Naive B cell (primary cell): ENCODE results near the gene SCTR. TPM values are rescaled to one million over a fixed set of nuclear protein-coding genes. Genes with fewer than 3 reads are reported as not detected.
A peak's percentile ranks its signal among the peaks of the same experiment; 100 is the strongest.

Source experiments
- ATAC-seq, 2 donors: fragments of 150-1000 bp; cut with Tn5 transposase; 2 replicates each; pipeline ENCODE4 v1.10.0; 2021; ENCODE audit warnings: low read depth in 2 of 2, mild to moderate bottlenecking in 2 of 2, moderate library complexity in 2 of 2
- DNase-seq: peaks from one replicate; pipeline ENCODE4 v3.0.0; 2022
- H3K27ac Mint-ChIP-seq, 6 donors: one replicate each; pipeline ENCODE4 v1.8.0; 2020 to 2022; ENCODE audit warnings: mild to moderate bottlenecking in 6 of 6, mixed read lengths in 6 of 6, moderate library complexity in 5 of 6, inconsistent platforms in 2 of 6
- H3K27me3 Mint-ChIP-seq, 3 donors: one replicate each; pipeline ENCODE4 v1.8.0; 2021 to 2022; ENCODE audit warnings: mixed read lengths in 3 of 3, mild to moderate bottlenecking in 1 of 3
- H3K36me3 Mint-ChIP-seq, 2 donors: one replicate each; pipeline ENCODE4 v1.8.0; 2020 to 2022; ENCODE audit warnings: mixed read lengths in 2 of 2, inconsistent platforms in 1 of 2, mild to moderate bottlenecking in 1 of 2
- H3K4me1 Mint-ChIP-seq, 3 donors: one replicate each; pipeline ENCODE4 v1.8.0; 2020 to 2022; ENCODE audit warnings: mixed read lengths in 3 of 3, inconsistent platforms in 1 of 3, mild to moderate bottlenecking in 1 of 3, moderate library complexity in 1 of 3
- H3K4me3 Mint-ChIP-seq, 8 donors: one replicate each; pipeline ENCODE4 v1.8.0; 2020 to 2022; ENCODE audit warnings: mild to moderate bottlenecking in 8 of 8, mixed read lengths in 8 of 8, moderate library complexity in 8 of 8, inconsistent platforms in 2 of 8
- H3K9me3 Mint-ChIP-seq, 7 donors: one replicate each; pipeline ENCODE4 v1.8.0; 2020 to 2022; ENCODE audit warnings: mixed read lengths in 7 of 7, mild to moderate bottlenecking in 5 of 7, inconsistent platforms in 2 of 7, moderate library complexity in 1 of 7
- polyA plus RNA-seq, 6 donors: library from polyadenylated mRNA; unstranded; fragments of 300-500 nt; fragmentation: Illumina TruSeq; gene quantifications; one replicate each; pipeline ENCODE4 v1.2.3, GENCODE V29; 2021; ENCODE audit warnings: low read depth in 6 of 6

SCTR gene
- polyA plus RNA-seq, 6 donors from 2014 or later, result not detected

- DNase-seq (no peak), ATAC-seq (no peak)
- Mint-ChIP-seq H3K4me3 (no peak overlapping the region), H3K4me1 (no peaks in the 10 kb centered on the region), H3K27me3 (peaks cover 39 to 69% (median 59%) of the 10 kb centered on the region in 3 donors), H3K36me3 (peaks cover 0 to 7% of the 10 kb centered on the region in 2 donors), H3K27ac (no peak overlapping the region), H3K9me3 (peaks cover 0 to 3% (median 0%) of the 10 kb centered on the region in 7 donors)
These were observed 3.4 kb downstream of the SCTR start for GRCh38 chr2:119520696-119521432.

DNA sequence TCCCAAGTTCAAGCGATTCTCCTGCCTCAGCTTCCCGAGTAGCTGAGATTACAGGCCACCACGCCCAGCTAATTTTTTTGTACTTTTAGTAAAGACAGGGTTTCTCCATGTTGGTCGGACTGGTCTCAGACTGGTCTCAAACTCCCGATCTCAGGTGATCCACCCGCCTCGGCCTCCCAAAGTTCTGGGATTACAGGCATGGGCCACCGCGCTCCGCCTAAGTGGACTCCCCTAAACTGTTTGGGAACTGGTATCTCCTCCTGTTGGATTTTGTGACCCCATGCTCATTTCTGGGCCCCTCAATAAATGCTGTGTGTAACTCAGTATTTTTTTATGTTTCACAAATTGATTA, 5.2 kb downstream of the SCTR start:
- DNase-seq, result no peak
- no peaks in the 10 kb centered on the region for H3K36me3 Mint-ChIP-seq
- H3K4me3 Mint-ChIP-seq, result no peak overlapping the region
- H3K27ac Mint-ChIP-seq, result no peak overlapping the region
- H3K9me3 Mint-ChIP-seq, result peaks cover 0 to 3% (median 0%) of the 10 kb centered on the region in 7 donors
- H3K27me3 Mint-ChIP-seq, result peaks cover 47 to 72% (median 53%) of the 10 kb centered on the region in 3 donors
- no peak for ATAC-seq
- no peaks in the 10 kb centered on the region for H3K4me1 Mint-ChIP-seq

DNA sequence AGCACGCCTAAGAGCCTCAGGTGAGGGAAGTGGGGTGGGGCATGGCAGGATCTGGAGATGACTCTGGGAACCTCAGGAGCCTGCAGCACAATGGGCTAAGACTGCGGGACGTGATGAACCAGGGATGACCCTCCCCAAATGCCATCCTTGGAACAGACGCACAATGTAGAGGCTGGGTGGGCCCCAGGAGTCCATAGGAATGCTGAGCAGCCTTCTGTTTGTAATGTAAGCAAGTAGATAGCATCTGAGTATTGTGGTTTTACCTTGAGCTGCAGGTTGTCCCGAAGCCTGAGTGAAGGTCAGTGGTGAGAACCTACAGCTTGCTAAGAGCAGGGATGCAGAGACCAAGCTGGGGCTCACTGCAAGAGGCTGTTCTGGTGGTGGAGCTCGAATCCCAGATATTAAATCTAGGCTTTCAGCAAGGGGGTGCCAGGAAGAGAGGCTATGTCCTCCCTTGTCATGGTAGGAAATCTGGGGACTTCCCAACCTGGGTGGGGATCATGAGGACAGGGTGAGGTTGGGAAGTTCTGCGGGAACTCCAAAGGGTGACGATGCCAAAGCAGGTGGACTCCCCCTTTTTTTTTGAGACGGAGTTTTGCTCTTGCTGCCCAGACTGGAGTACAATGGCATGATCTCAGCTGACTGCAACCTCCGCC, 5.8 kb downstream of the SCTR start:
- DNase-seq, result no peak
- Mint-ChIP-seq H3K4me1 (no peaks in the 10 kb centered on the region), H3K36me3 (no peaks in the 10 kb centered on the region), H3K27me3 (peaks cover 43 to 69% (median 50%) of the 10 kb centered on the region in 3 donors), H3K27ac (peak overlapping the region in 1 of 6 donors; percentile 48), H3K4me3 (peak overlapping the region in 2 of 8 donors; percentile 18 to 35), H3K9me3 (peaks cover 0 to 3% (median 0%) of the 10 kb centered on the region in 7 donors)
- ATAC-seq, result no peak

DNA sequence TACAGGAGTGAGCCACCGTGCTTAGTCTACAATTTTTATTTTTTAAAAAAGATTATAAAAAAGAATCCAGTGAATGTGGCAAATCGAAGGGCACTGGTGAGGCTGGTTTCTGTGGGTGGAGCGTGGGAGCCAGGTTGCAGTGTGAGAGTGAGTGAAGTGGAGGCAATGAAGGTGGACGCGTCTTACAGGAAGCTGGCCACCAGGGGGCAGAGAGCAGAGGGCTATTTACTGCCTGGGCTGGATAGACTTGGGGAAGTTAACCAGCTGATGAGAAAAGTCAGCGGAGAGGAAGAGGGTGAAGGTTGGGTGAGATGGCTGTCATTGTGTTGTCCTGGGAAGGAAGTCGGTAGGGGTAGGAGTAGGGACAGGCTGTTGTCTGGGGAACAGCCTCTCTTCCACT, 6.8 kb downstream of the SCTR start:
- no peak for DNase-seq
- H3K9me3 Mint-ChIP-seq, result peaks cover 0 to 3% (median 0%) of the 10 kb centered on the region in 7 donors
- H3K4me1 Mint-ChIP-seq, result no peaks in the 10 kb centered on the region
- peak in 1 of 2 donors; percentile 37 for ATAC-seq
- H3K4me3 Mint-ChIP-seq, result no peak overlapping the region
- peaks cover 39 to 65% (median 46%) of the 10 kb centered on the region in 3 donors for H3K27me3 Mint-ChIP-seq
- no peaks in the 10 kb centered on the region for H3K36me3 Mint-ChIP-seq
- no peak overlapping the region for H3K27ac Mint-ChIP-seq

GRCh38 chr2:119516121-119516520, 8.2 kb downstream of the SCTR start:
- ATAC-seq (no peak), DNase-seq (no peak)
- no peaks in the 10 kb centered on the region for H3K4me1 Mint-ChIP-seq
- no peaks in the 10 kb centered on the region for H3K36me3 Mint-ChIP-seq
- H3K27me3 Mint-ChIP-seq, result peaks cover 28 to 55% (median 37%) of the 10 kb centered on the region in 3 donors
- peak overlapping the region in 1 of 6 donors; percentile 35 for H3K27ac Mint-ChIP-seq
- peaks cover 0 to 2% (median 0%) of the 10 kb centered on the region in 7 donors for H3K9me3 Mint-ChIP-seq
- H3K4me3 Mint-ChIP-seq, result no peak overlapping the region

GRCh38 chr2:119513832-119514231, 10.5 kb downstream of the SCTR start:
- no peak overlapping the region for H3K27ac Mint-ChIP-seq
- H3K4me3 Mint-ChIP-seq, result no peak overlapping the region
- ATAC-seq, result no peak
- H3K9me3 Mint-ChIP-seq, result peaks cover 0 to 2% (median 0%) of the 10 kb centered on the region in 7 donors
- H3K36me3 Mint-ChIP-seq, result no peaks in the 10 kb centered on the region
- H3K4me1 Mint-ChIP-seq, result no peaks in the 10 kb centered on the region
- peaks cover 26 to 66% (median 53%) of the 10 kb centered on the region in 3 donors for H3K27me3 Mint-ChIP-seq
- DNase-seq, result no peak

GRCh38 chr2:119512946-119513345, 11.3 kb downstream of the SCTR start:
- no peaks in the 10 kb centered on the region for H3K36me3 Mint-ChIP-seq
- H3K4me1 Mint-ChIP-seq, result no peaks in the 10 kb centered on the region
- H3K27me3 Mint-ChIP-seq, result peaks cover 27 to 61% (median 48%) of the 10 kb centered on the region in 3 donors
- no peak overlapping the region for H3K4me3 Mint-ChIP-seq
- H3K27ac Mint-ChIP-seq, result no peak overlapping the region
- ATAC-seq, result no peak
- peaks cover 0 to 2% (median 0%) of the 10 kb centered on the region in 7 donors for H3K9me3 Mint-ChIP-seq
- DNase-seq, result no peak

- DNase-seq (no peak), ATAC-seq (no peak)
- Mint-ChIP-seq H3K27me3 (peaks cover 22 to 52% (median 48%) of the 10 kb centered on the region in 3 donors), H3K4me1 (no peaks in the 10 kb centered on the region), H3K4me3 (no peak overlapping the region), H3K36me3 (no peaks in the 10 kb centered on the region), H3K9me3 (peaks cover 0 to 2% (median 0%) of the 10 kb centered on the region in 7 donors), H3K27ac (no peak overlapping the region)
These were observed 12.3 kb downstream of the SCTR start for GRCh38 chr2:119511989-119512388.

DNA sequence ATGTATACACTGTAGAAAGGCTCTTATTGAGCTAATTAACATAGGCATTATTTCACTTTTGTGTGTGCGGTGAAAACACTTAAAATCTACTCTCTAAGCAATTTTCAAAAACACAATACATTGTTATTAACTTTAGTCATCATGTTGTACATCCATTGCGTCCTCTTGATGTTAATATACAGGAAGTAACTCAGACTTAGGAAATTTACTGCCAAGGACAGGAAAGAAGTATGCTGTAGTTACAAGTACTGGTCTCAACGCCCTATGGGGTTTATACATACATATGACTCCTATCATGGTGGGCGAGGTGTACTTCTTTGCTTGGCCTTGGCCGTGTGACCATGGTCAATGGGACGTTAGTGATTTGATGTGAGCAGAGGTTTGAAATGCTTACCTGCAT, 15.5 kb downstream of the SCTR start:
- Mint-ChIP-seq H3K4me1 (no peaks in the 10 kb centered on the region), H3K9me3 (peaks cover 0 to 6% (median 0%) of the 10 kb centered on the region in 7 donors), H3K27ac (peak overlapping the region in 1 of 6 donors; percentile 24), H3K36me3 (no peaks in the 10 kb centered on the region), H3K27me3 (peaks cover 4 to 31% (median 25%) of the 10 kb centered on the region in 3 donors), H3K4me3 (no peak overlapping the region)
- no peak for DNase-seq
- ATAC-seq, result no peak

DNA sequence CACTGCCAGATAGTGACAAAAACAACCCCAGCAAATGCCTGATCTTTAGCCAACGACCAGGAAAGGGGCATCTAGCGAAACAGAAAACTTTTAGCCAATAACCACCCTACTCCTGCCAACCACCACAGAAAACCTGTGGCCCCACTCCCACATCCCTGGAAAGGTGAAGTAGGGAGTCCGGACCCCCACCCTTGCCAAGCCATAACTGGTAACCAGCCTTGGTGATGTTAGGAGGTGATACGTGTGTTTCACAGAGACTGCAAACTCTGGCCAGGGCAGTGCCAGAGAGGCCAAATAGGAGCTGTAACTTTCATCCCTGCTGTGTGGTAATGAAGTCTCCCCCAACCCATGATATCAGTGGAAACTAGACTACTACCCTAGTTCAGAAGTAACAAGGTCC, 27.6 kb downstream of the SCTR start:
- ATAC-seq (no peak), DNase-seq (no peak)
- no peak overlapping the region for H3K4me3 Mint-ChIP-seq
- peaks cover 14 to 43% (median 26%) of the 10 kb centered on the region in 7 donors for H3K9me3 Mint-ChIP-seq
- peaks cover 33 to 54% (median 45%) of the 10 kb centered on the region in 3 donors for H3K27me3 Mint-ChIP-seq
- no peaks in the 10 kb centered on the region for H3K4me1 Mint-ChIP-seq
- no peak overlapping the region for H3K27ac Mint-ChIP-seq
- peaks cover 5 to 8% of the 10 kb centered on the region in 2 donors for H3K36me3 Mint-ChIP-seq

- Mint-ChIP-seq H3K4me1 (no peaks in the 10 kb centered on the region), H3K27me3 (peaks cover 29 to 47% (median 45%) of the 10 kb centered on the region in 3 donors), H3K27ac (no peak overlapping the region), H3K36me3 (peaks cover 5 to 8% of the 10 kb centered on the region in 2 donors), H3K4me3 (no peak overlapping the region), H3K9me3 (peaks cover 9 to 37% (median 25%) of the 10 kb centered on the region in 7 donors)
- DNase-seq (no peak), ATAC-seq (no peak)
These were observed 28.3 kb downstream of the SCTR start for GRCh38 chr2:119495948-119496347.

GRCh38 chr2:119494163-119494790, 30.0 kb downstream of the SCTR start:
- no peak for DNase-seq
- peaks cover 29 to 45% (median 40%) of the 10 kb centered on the region in 3 donors for H3K27me3 Mint-ChIP-seq
- no peak overlapping the region for H3K4me3 Mint-ChIP-seq
- peaks cover 5 to 8% of the 10 kb centered on the region in 2 donors for H3K36me3 Mint-ChIP-seq
- ATAC-seq, result no peak
- peaks cover 5 to 22% (median 15%) of the 10 kb centered on the region in 7 donors for H3K9me3 Mint-ChIP-seq
- no peaks in the 10 kb centered on the region for H3K4me1 Mint-ChIP-seq
- H3K27ac Mint-ChIP-seq, result no peak overlapping the region

DNA sequence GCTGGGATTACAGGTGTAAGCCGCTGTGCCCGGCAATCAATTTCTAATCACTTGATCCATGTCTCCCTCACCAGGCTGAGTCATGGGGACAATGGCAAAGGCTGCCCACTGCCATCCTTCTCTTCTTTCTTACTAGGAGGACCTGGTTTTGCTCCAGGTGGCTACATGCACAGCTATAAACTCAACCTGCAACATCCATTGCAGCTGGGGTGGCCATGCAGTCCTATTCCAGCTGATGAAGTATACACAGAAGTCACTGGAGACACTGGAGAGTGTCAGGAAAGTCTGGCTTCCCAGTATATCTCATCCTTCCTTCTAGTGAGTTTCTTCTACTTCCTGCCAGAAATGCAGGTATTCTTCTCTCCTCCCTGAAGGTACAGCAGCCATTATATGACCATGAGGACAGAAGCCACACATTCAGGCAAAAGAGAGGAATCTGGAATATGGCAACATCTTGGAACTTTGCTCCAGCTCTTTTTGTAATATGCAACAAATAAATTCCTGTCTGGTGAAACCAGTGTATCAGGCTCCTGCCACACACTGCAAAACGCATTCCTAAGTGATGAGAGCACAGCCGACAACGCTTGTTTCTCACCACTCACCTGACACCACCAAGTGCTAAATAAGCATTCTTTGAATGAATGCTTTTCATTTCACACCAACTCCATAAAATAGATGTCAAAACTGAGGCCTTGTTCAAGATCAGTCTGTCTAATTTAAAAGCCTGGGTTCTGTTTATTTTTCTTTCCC, 32.3 kb downstream of the SCTR start:
- Mint-ChIP-seq H3K9me3 (no peaks in the 10 kb centered on the region), H3K27me3 (peaks cover 14 to 37% (median 24%) of the 10 kb centered on the region in 3 donors), H3K36me3 (no peaks in the 10 kb centered on the region), H3K27ac (no peak overlapping the region), H3K4me1 (no peaks in the 10 kb centered on the region), H3K4me3 (no peak overlapping the region)
- ATAC-seq, result no peak
- DNase-seq, result no peak
